SK-N-SH treated with all-trans-retinoic acid at 6 μM for 48 hours (cell line): ENCODE results near the gene ABCA13.

Experiments
- ARNTL ChIP-seq: fragments of 450-650 bp; formaldehyde crosslinking; IDR thresholded peaks from 2 replicates; pipeline ENCODE4 v1.5.0; 2020; ENCODE audit warnings: low read depth, mild to moderate bottlenecking, moderate library complexity, borderline replicate concordance
- BACH2 ChIP-seq: fragments of 250-450 bp; sonication (Bioruptor Pico); IDR thresholded peaks from 2 replicates; pipeline ENCODE4 v1.9.0; 2021; ENCODE audit warnings: mild to moderate bottlenecking, borderline replicate concordance
- PATZ1 ChIP-seq: fragments of 250-450 bp; sonication (Bioruptor Pico); IDR thresholded peaks from 2 replicates; pipeline ENCODE4 v1.8.0; 2020; ENCODE audit warnings: mild to moderate bottlenecking, moderate library complexity, borderline replicate concordance
- RARB ChIP-seq: fragments of 250-450 bp; sonication (Bioruptor Pico); IDR thresholded peaks from 2 replicates; pipeline ENCODE4 v1.8.0; 2021; ENCODE audit warnings: mild to moderate bottlenecking, moderate library complexity
- SNAI2 ChIP-seq: fragments of 250-450 bp; sonication (Bioruptor Pico); IDR thresholded peaks from 2 replicates; pipeline ENCODE4 v1.5.0; 2020; ENCODE audit warnings: mild to moderate bottlenecking, moderate library complexity
- TCF4 ChIP-seq: fragments of 250-450 bp; sonication (Bioruptor Pico); IDR thresholded peaks from 2 replicates; pipeline ENCODE4 v1.8.0; 2021; ENCODE audit warnings: mild to moderate bottlenecking, moderate library complexity, borderline replicate concordance
- TOX ChIP-seq: fragments of 250-450 bp; sonication (Bioruptor Pico); IDR thresholded peaks from 2 replicates; pipeline ENCODE4 v1.8.0; 2021; ENCODE audit warnings: mild to moderate bottlenecking, moderate library complexity, borderline replicate concordance
- ZFP3 ChIP-seq: fragments of 250-450 bp; sonication (Bioruptor Pico); IDR thresholded peaks from 2 replicates; pipeline ENCODE4 v1.5.0; 2020; ENCODE audit warnings: mild to moderate bottlenecking, moderate library complexity
- ZNF8 ChIP-seq: fragments of 450-650 bp; formaldehyde crosslinking; IDR thresholded peaks from 2 replicates; pipeline ENCODE4 v1.5.0; 2020; ENCODE audit warnings: mild to moderate bottlenecking, moderate library complexity
- TF ChIP-seq, protein P1 (sequence below): fragments of 250-450 bp; sonication (Bioruptor Pico); IDR thresholded peaks from 2 replicates; pipeline ENCODE4 v1.5.1; 2021; ENCODE audit warnings: mild to moderate bottlenecking, moderate library complexity

DNA sequence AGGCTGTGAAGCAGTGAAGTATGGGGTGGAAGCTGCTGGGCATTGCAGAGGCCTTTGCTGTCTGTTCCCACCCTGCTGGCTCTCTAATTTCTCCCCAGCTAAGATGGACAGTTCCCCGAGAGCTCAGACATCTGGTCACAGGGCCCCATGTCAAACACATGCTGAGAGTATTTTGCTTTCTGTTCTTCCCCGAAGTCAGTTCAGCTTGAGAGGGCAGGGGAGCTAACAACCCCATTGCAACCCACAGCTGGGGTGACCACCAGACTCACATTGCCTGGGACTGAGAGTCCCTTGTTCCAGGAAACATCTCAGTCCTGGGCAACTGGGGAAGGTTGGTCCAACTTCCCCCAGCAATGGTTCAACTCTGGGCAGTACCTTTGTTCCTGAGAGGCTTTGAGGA, 52.8 kb downstream of the ABCA13 start:
- TF ChIP-seq SNAI2 (CRISPR knock-in tag) (no peak), BACH2 (CRISPR knock-in tag) (no peak), PATZ1 (CRISPR knock-in tag) (no peak), RARB (CRISPR knock-in tag) (no peak), ARNTL (no peak), TCF4 (CRISPR knock-in tag) (no peak), ZFP3 (CRISPR knock-in tag) (no peak), TOX (CRISPR knock-in tag) (no peak), ZNF8 (CRISPR knock-in tag) (no peak)
- TF ChIP-seq, protein P1, sequence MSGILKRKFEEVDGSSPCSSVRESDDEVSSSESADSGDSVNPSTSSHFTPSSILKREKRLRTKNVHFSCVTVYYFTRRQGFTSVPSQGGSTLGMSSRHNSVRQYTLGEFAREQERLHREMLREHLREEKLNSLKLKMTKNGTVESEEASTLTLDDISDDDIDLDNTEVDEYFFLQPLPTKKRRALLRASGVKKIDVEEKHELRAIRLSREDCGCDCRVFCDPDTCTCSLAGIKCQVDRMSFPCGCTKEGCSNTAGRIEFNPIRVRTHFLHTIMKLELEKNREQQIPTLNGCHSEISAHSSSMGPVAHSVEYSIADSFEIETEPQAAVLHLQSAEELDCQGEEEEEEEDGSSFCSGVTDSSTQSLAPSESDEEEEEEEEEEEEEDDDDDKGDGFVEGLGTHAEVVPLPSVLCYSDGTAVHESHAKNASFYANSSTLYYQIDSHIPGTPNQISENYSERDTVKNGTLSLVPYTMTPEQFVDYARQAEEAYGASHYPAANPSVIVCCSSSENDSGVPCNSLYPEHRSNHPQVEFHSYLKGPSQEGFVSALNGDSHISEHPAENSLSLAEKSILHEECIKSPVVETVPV: no peak
